ENCODE results near the gene KCNQ5. TPM values are rescaled to one million over a fixed set of nuclear protein-coding genes. Genes with fewer than 3 reads are reported as not detected.

KCNQ5 gene
- total RNA-seq, 2 donors from 2014 or later: 0.22 to 0.56 TPM

DNA sequence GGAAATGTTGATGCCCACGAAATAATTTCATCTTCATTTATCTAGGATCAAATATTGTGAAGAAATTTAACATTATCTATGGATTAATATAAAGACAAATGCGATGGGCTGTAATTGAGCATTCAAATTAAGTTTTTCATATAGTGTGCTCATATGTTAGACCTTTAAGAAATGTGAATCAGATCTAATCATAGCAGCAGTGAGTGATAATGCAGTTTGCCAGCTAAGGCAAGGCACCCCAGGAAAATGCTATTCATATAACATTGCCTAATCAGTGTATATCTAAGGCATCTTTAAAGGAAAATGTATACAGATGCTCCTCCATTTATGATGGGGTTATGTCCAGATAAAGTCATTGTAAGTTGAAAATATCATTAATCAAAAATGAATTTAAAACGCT is 135.2 kb downstream of the KCNQ5 start:
- H3K9ac ChIP-seq (ENCODE audit: low read depth in 2 of 2, low read length in 2 of 2): no peak overlapping the region
- H3K4me1 ChIP-seq: no peaks in the 10 kb centered on the region
- intact Hi-C loops (cut with DNase I): no loop called here
- no peak for DNase-seq
- no peaks in the 10 kb centered on the region for H3K27me3 ChIP-seq
- no peak overlapping the region for H3K27ac ChIP-seq
- H3K9me3 ChIP-seq: no peaks in the 10 kb centered on the region
- no peak for TF ChIP-seq CTCF (IDR thresholded peaks at IDR 0.05)
- no peaks in the 10 kb centered on the region for H3K36me3 ChIP-seq
- H3K4me3 ChIP-seq: no peak overlapping the region

DNA sequence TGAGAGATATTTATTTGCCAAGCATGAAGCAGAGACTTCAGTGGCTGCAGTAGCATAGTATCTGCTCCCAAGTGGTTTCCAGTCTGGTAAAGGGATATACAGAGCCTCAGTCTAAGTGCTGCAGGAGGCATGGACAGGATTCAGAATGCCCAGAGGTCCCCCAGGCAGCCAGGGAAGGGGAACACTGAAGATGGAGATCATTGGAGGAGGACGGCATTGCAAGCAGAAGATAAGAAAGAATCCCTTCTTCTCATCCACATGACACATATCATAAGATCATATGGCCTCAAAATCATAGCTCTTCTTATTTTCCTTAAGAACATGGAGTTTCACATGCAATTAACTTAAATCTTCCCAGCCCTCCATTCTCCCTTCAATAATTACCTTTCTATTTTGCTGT is 136.1 kb downstream of the KCNQ5 start:
- TF ChIP-seq CTCF (IDR thresholded peaks at IDR 0.05): no peak
- Histone ChIP-seq H3K9ac (ENCODE audit: low read depth in 2 of 2, low read length in 2 of 2) (no peak overlapping the region), H3K27me3 (no peaks in the 10 kb centered on the region), H3K9me3 (no peaks in the 10 kb centered on the region), H3K4me3 (no peak overlapping the region), H3K4me1 (no peaks in the 10 kb centered on the region), H3K27ac (no peak overlapping the region), H3K36me3 (no peaks in the 10 kb centered on the region)
- no peak for DNase-seq
- intact Hi-C loops (cut with DNase I): no loop called here

DNA sequence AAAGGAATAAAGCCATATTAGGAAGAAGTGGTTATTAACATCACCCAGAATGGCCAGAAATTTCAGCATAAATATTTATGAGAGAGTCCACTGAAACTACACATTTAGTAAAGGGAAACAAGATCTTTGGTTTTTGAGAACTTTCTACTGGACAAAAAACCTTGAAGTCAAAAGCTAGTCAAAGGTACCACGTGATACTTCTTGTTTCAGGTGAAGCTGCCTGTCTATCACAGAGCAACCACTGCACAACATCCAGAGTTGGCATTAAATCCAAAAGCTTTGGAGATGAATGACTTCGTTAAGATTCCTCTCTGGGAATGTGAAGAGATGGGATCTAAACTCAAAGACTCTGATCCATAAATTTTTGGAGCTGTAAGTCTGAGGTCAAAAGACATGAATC is 137.0 kb downstream of the KCNQ5 start:
- H3K4me3 ChIP-seq: no peak overlapping the region
- no peak for DNase-seq
- H3K27ac ChIP-seq: no peak overlapping the region
- no peak for TF ChIP-seq CTCF (IDR thresholded peaks at IDR 0.05)
- no peaks in the 10 kb centered on the region for H3K4me1 ChIP-seq
- no peaks in the 10 kb centered on the region for H3K36me3 ChIP-seq
- intact Hi-C loops (cut with DNase I): no loop called here
- no peaks in the 10 kb centered on the region for H3K27me3 ChIP-seq
- no peak overlapping the region for H3K9ac ChIP-seq (ENCODE audit: low read depth in 2 of 2, low read length in 2 of 2)
- no peaks in the 10 kb centered on the region for H3K9me3 ChIP-seq

DNA sequence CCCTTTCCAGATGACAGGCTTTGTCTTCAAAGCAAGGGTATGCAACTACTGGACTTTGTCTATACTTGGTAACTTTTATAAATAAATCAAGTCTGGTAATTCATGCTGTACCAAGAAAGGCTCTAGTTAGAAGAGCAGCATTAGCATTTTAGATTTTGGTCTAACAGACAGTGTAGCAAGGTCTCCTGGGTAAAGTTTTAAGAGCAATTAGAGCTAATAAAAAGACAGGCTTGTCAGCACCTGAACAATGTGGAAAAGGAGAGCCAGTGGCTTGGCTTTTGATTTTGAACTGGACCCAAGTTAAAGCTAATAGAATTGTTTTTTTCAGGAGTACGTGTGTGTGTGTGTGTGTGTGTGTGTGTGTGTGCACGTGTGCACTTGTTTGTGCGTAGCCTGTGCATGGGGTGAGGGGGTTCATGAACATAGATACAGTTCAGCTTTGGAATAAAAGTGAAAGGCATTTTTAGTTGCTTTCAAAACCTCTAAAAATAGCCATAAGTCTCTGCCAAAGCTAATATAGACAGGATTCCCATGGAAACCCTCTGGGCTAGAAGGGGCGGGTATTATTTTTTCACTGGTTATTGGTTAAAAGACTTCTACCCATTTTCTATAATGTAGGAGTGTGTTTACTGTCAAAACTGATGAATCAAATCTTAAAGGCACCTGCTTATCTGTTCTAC is 138.4 kb downstream of the KCNQ5 start:
- H3K4me1 ChIP-seq: no peaks in the 10 kb centered on the region
- no peak overlapping the region for H3K4me3 ChIP-seq
- no peaks in the 10 kb centered on the region for H3K36me3 ChIP-seq
- H3K27me3 ChIP-seq: no peaks in the 10 kb centered on the region
- no peak overlapping the region for H3K27ac ChIP-seq
- no peaks in the 10 kb centered on the region for H3K9me3 ChIP-seq
- no peak for TF ChIP-seq CTCF (IDR thresholded peaks at IDR 0.05)
- no peak overlapping the region for H3K9ac ChIP-seq (ENCODE audit: low read depth in 2 of 2, low read length in 2 of 2)
- intact Hi-C loops (cut with DNase I): no loop called here
- DNase-seq: no peak

- Histone ChIP-seq H3K27ac (no peak overlapping the region), H3K9ac (ENCODE audit: low read depth in 2 of 2, low read length in 2 of 2) (no peak overlapping the region), H3K9me3 (no peaks in the 10 kb centered on the region), H3K4me1 (no peaks in the 10 kb centered on the region), H3K36me3 (no peaks in the 10 kb centered on the region), H3K27me3 (no peaks in the 10 kb centered on the region), H3K4me3 (no peak overlapping the region)
- no peak for DNase-seq
- intact Hi-C loops (cut with DNase I): no loop called here
- no peak for TF ChIP-seq CTCF (IDR thresholded peaks at IDR 0.05)
These were observed 139.9 kb downstream of the KCNQ5 start for GRCh38 chr6:72761761-72762160.
